T-helper 17 cell (primary cell): Measurements from ENCODE around the gene C1orf122. TPM values are rescaled to one million over a fixed set of nuclear protein-coding genes. Genes with fewer than 3 reads are reported as not detected.

Experiments used
- ATAC-seq: fragments of 150-1000 bp; cut with Tn5 transposase; 2 replicates; pipeline ENCODE4 v1.10.0; 2021; ENCODE audit warnings: mild to moderate bottlenecking, moderate library complexity
- DNase-seq, 3 donors: peaks; one replicate each; pipeline versions ENCODE4 v3.0.0 to v3.0.0-alpha.2; 2020 to 2021
- H3K9me3 ChIP-seq: one replicate; pipeline ENCODE4 v1.7.0; 2013; ENCODE audit warnings: low read length, mild to moderate bottlenecking; ENCODE audit not compliant: control insufficient read depth, poor library complexity, severe bottlenecking
- H3K27ac Mint-ChIP-seq: one replicate; pipeline ENCODE4 v1.8.0; 2022; ENCODE audit warnings: mild to moderate bottlenecking, moderate library complexity, mixed read lengths
- H3K27me3 Mint-ChIP-seq: one replicate; pipeline ENCODE4 v1.8.0; 2022; ENCODE audit warnings: mixed read lengths
- H3K36me3 Mint-ChIP-seq: one replicate; pipeline ENCODE4 v1.8.0; 2022; ENCODE audit warnings: low read depth, mixed read lengths
- H3K4me1 Mint-ChIP-seq: one replicate; pipeline ENCODE4 v1.8.0; 2022; ENCODE audit warnings: mild to moderate bottlenecking, mixed read lengths
- H3K4me3 Mint-ChIP-seq: one replicate; pipeline ENCODE4 v1.8.0; 2022; ENCODE audit warnings: mild to moderate bottlenecking, moderate library complexity, mixed read lengths
- total RNA-seq, 4 donors: library from RNA in 2 of 4; stranded (reverse) in 2 of 4; gene quantifications; one replicate each; pipeline ENCODE4 v1.2.3 and lab custom pipeline; 2022 to 2026

C1orf122 gene
- total RNA-seq, 2 donors from 2014 or later = 13.0 to 13.2 TPM

- no peak overlapping the region for H3K27ac Mint-ChIP-seq
- ATAC-seq (no peak), DNase-seq (no peak)
- no peaks in the 10 kb centered on the region for H3K9me3 ChIP-seq
- H3K4me1 Mint-ChIP-seq = peaks cover 3% of the 10 kb centered on the region
- peaks cover 3% of the 10 kb centered on the region for H3K36me3 Mint-ChIP-seq
- no peak overlapping the region for H3K4me3 Mint-ChIP-seq
- peaks cover 41% of the 10 kb centered on the region for H3K27me3 Mint-ChIP-seq
Observed at GRCh38 chr1:37782491-37782890, 25.1 kb upstream of the C1orf122 start.

DNA sequence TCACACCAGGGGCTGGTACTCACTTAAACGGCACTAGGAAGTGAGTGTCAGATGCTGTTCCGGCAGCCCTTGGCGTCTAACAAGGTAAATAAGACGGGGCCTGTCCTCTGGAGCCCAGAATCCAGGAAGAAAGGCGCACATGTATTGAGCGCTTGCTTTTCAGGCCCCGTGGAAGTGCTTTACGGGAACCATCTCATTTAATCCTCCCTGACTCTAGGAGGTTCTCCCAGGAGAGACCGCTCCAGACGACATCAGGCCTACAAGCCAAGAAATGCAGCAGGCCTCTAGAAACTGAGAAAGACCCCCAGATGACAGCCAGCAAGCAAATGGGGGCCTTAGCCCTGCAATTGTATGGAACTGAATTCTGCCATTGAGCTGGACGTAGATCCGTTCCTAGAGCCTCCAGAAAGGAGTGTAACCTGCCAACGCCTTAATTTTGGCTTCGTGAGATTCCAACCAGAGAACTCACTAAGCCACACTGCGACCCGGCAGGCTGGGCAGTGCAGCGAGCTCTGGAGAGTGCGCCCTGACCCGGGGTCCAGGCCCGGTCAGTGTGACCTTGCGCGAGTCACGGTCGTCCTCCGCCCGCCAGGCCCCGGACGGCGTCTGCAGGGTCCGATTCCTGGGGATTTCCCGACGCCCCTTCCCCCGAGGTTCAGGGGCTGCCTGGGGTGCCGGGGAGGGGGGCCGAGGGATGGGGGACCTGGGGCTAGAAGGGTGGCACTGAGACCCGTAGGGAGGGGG is 14.5 kb upstream of the C1orf122 start:
- DNase-seq (no peak), ATAC-seq (no peak)
- H3K27ac Mint-ChIP-seq = no peak overlapping the region
- H3K27me3 Mint-ChIP-seq = peaks cover 42% of the 10 kb centered on the region
- peak overlapping the region; percentile 45 for H3K4me3 Mint-ChIP-seq
- no peaks in the 10 kb centered on the region for H3K9me3 ChIP-seq
- peaks cover 5% of the 10 kb centered on the region for H3K4me1 Mint-ChIP-seq
- peaks cover 4% of the 10 kb centered on the region for H3K36me3 Mint-ChIP-seq

- ATAC-seq (peak; percentile 84), DNase-seq (peak in 2 of 3 donors; percentile 15 to 20)
- Mint-ChIP-seq H3K36me3 (peaks cover 4% of the 10 kb centered on the region), H3K27ac (no peak within 1 kb of the TSS), H3K4me1 (peaks cover 5% of the 10 kb centered on the region), H3K27me3 (peaks cover 34% of the 10 kb centered on the region), H3K4me3 (peak within 1 kb of the TSS; percentile 88)
- no peaks in the 10 kb centered on the region for H3K9me3 ChIP-seq
Observed at GRCh38 chr1:37793773-37794371, 13.7 kb upstream of the C1orf122 start, which contains the start of gene MANEAL. TSS of gene MANEAL (plus strand) at chr1:37793847. CDS start at chr1:37794183, 336 bp downstream.

- ATAC-seq (peak; percentile 35), DNase-seq (no peak)
- H3K4me3 Mint-ChIP-seq = peak overlapping the region; percentile 88
- peaks cover 8% of the 10 kb centered on the region for H3K4me1 Mint-ChIP-seq
- H3K27ac Mint-ChIP-seq = no peak overlapping the region
- H3K27me3 Mint-ChIP-seq = peaks cover 31% of the 10 kb centered on the region
- peaks cover 7% of the 10 kb centered on the region for H3K36me3 Mint-ChIP-seq
- no peaks in the 10 kb centered on the region for H3K9me3 ChIP-seq
Observed at GRCh38 chr1:37794372-37795339, 12.9 kb upstream of the C1orf122 start.

GRCh38 chr1:37795340-37796125 is 12.1 kb upstream of the C1orf122 start:
- peak in 2 of 3 donors; percentile 16 to 29 for DNase-seq
- Mint-ChIP-seq H3K4me3 (peak overlapping the region; percentile 88), H3K36me3 (peaks cover 7% of the 10 kb centered on the region), H3K4me1 (peaks cover 8% of the 10 kb centered on the region), H3K27me3 (peaks cover 23% of the 10 kb centered on the region), H3K27ac (no peak overlapping the region)
- no peaks in the 10 kb centered on the region for H3K9me3 ChIP-seq
- ATAC-seq = peak; percentile 35

DNA sequence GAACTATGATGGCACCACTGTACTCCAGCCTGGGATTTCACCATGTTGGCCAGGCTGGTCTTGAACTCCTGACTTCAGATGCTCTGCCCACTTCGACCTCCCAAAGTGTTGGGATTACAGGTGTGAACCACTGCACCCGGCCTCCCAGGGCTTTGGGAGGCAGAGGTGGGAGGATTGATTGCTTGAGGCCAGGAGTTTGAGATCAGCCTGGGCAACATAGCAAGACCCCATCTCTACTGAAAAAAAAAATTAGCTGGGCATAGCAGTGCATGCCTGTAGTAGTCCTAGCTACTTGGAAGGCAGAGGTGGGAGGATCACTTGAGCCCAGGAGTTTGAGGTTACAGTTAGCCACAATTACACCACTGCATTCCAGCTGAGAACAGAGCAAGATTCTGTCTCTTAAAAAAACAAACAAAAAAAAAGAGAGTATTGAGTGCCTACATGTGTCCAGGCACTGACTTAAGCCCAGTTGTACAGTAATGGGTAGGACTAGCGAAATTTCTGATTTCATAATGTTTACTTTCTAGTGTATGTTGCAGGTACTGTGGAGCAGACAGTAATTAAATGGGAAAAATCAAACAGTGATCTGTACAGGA is 9.7 kb upstream of the C1orf122 start:
- DNase-seq (no peak), ATAC-seq (no peak)
- peaks cover 6% of the 10 kb centered on the region for H3K36me3 Mint-ChIP-seq
- H3K4me1 Mint-ChIP-seq = peaks cover 8% of the 10 kb centered on the region
- no peak overlapping the region for H3K4me3 Mint-ChIP-seq
- H3K27me3 Mint-ChIP-seq = no peaks in the 10 kb centered on the region
- H3K27ac Mint-ChIP-seq = no peak overlapping the region
- no peaks in the 10 kb centered on the region for H3K9me3 ChIP-seq

- H3K27me3 Mint-ChIP-seq = no peaks in the 10 kb centered on the region
- no peaks in the 10 kb centered on the region for H3K9me3 ChIP-seq
- H3K27ac Mint-ChIP-seq = peak overlapping the region; percentile 37
- peaks cover 13% of the 10 kb centered on the region for H3K4me1 Mint-ChIP-seq
- H3K4me3 Mint-ChIP-seq = peak overlapping the region; percentile 2
- ATAC-seq (no peak), DNase-seq (no peak)
- peaks cover 6% of the 10 kb centered on the region for H3K36me3 Mint-ChIP-seq
Observed at GRCh38 chr1:37802439-37802838, 5.2 kb upstream of the C1orf122 start.

DNA sequence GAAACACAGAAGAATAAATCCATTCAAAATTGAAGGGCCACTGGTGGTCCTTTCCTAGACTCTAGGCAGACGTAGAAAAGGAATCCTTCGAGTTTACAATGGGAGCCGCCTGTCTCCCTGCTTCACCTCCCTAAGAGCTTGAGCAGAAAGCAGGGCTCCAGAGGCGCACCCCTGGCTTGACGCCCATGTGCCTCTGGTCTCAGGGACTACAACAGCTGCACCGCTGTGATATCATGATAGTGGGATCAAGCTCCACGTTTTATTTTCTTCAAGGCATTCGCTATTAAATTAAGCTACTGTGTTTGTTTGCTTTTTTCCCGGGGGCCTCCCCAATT is 403 bp upstream of the C1orf122 start:
- DNase-seq (no peak), ATAC-seq (no peak)
- H3K9me3 ChIP-seq = no peaks in the 10 kb centered on the region
- Mint-ChIP-seq H3K4me1 (peaks cover 32% of the 10 kb centered on the region), H3K36me3 (peaks cover 5% of the 10 kb centered on the region), H3K27ac (peak overlapping the region; percentile 95), H3K4me3 (peak overlapping the region; percentile 97), H3K27me3 (no peaks in the 10 kb centered on the region)

GRCh38 chr1:37808369-37809319 is 1.1 kb downstream of the C1orf122 start:
- no peaks in the 10 kb centered on the region for H3K9me3 ChIP-seq
- Mint-ChIP-seq H3K36me3 (peaks cover 5% of the 10 kb centered on the region), H3K27me3 (no peaks in the 10 kb centered on the region), H3K27ac (peak overlapping the region; percentile 95), H3K4me1 (peaks cover 32% of the 10 kb centered on the region), H3K4me3 (peak overlapping the region; percentile 97)
- DNase-seq (peak in 2 of 3 donors; percentile 18 to 46), ATAC-seq (peak; percentile 50)

DNA sequence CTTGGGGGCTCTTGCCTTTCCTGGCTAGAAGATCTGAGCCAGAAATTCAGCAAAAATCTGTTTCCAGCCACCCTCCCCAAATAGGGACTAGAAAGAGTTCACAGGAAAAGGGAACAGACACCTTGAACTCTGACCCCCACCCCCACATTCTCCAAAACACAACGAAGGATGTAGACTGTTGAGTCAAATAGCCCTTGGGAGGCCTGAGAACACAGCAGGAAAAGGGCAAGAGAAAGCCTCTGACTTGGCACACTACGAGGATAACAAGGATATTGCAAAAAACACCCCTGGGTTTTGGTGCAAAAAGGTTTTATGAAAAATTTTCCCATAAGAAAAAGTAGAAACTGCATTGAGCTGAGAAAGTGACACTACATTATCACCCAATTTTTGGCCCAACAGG is 2.4 kb downstream of the C1orf122 start:
- H3K27ac Mint-ChIP-seq = no peak overlapping the region

GRCh38 chr1:37811027-37811655 is 3.6 kb downstream of the C1orf122 start:
- Mint-ChIP-seq H3K27me3 (no peaks in the 10 kb centered on the region), H3K4me1 (peaks cover 32% of the 10 kb centered on the region), H3K36me3 (peaks cover 2% of the 10 kb centered on the region), H3K4me3 (no peak overlapping the region), H3K27ac (peak overlapping the region; percentile 66)
- peak; percentile 59 for ATAC-seq
- DNase-seq = peak; percentile 48 to 50 (median 50)
- no peaks in the 10 kb centered on the region for H3K9me3 ChIP-seq

More for the DNA sequence above, 2.4 kb downstream of the C1orf122 start:
- Mint-ChIP-seq H3K36me3 (peaks cover 2% of the 10 kb centered on the region), H3K4me3 (no peak overlapping the region), H3K4me1 (peaks cover 32% of the 10 kb centered on the region), H3K27me3 (no peaks in the 10 kb centered on the region)
- DNase-seq (no peak), ATAC-seq (no peak)
- H3K9me3 ChIP-seq = no peaks in the 10 kb centered on the region
